Measurements from ENCODE around the gene SLAMF7. TPM values are rescaled to one million over a fixed set of nuclear protein-coding genes. Genes with fewer than 3 reads are reported as not detected.
"Not testable (repeated sequence)": the region's sequence is repeated elsewhere in the genome, so short reads cannot be mapped to it uniquely, and the experiment has no call there.

SLAMF7 gene
- total and polyA plus RNA-seq, 2 donors (not counting 1 experiment from before 2014, with no cell fraction given): not detected

GRCh38 chr1:160713161-160713560, 25.9 kb upstream of the SLAMF7 start:
- Histone ChIP-seq H4K20me1 (ENCODE audit: control insufficient read depth, extremely low read depth, insufficient read depth, low read length) (no peaks in the 10 kb centered on the region), H2AFZ (ENCODE audit: low read length) (no peak overlapping the region), H3K27ac (ENCODE audit: insufficient read depth, low read length) (no peak overlapping the region), H3K4me2 (ENCODE audit: extremely low read depth, insufficient read depth, low read length) (no peak overlapping the region), H3K9ac (ENCODE audit: insufficient read depth, low read length) (no peak overlapping the region), H3K36me3 (ENCODE audit: control insufficient read depth, insufficient read depth, low read length) (no peaks in the 10 kb centered on the region), H3K27me3 (ENCODE audit: control insufficient read depth, insufficient read depth, low read length) (no peaks in the 10 kb centered on the region), H3K4me3 (replicated peaks in 1 of 4; ENCODE audit: control extremely low read depth in 1 of 4, insufficient read depth in 1 of 4, low read depth in 3 of 4, low read length in 4 of 4) (no peak overlapping the region), H3K4me1 (ENCODE audit: control insufficient read depth, extremely low read depth, insufficient read depth, low read length) (no peaks in the 10 kb centered on the region), H3K9me3 (ENCODE audit: control insufficient read depth, insufficient read depth, low read depth, low read length) (no peaks in the 10 kb centered on the region), H3K79me2 (ENCODE audit: control insufficient read depth, insufficient read depth, low read length) (no peaks in the 10 kb centered on the region)
- no peak for TF ChIP-seq EZH2 (IDR thresholded peaks at IDR 0.05; ENCODE audit: low read length, missing control alignments)
- no peak for TF ChIP-seq CTCF (conservative IDR thresholded peaks at IDR 0.05 in 1 of 2, IDR thresholded peaks at IDR 0.05 in 1 of 2; ENCODE audit: low read depth in 1 of 2, low read length in 2 of 2)
- no peak for DNase-seq (ENCODE audit: low read depth in 2 of 2)

DNA sequence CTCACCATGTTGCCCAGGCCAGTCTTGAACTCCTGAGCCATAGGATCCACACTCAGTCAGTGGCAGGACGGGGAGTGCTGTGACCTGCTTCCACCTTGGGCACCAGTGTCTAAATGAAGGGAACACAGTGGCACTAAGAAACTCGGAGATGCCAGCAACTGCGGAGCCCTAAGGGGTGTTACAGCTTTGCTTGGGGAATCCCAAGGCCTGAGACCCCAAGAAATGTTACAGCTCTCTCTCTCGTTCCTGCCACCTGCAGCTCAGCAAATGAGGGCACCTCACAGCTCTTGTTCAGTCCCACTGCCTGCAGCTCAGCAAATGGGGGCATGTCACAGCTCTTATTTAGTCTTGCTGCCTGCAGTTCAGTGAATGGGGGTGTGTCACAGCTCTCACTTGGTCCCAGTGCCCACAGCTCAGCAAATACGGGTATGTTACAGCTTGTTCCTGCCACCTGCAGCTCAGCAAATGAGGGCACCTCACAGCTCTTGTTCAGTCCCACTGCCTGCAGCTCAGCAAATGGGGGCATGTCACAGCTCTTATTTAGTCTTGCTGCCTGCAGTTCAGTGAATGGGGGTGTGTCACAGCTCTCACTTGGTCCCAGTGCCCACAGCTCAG, 24.9 kb upstream of the SLAMF7 start:
- H3K4me1 ChIP-seq (ENCODE audit: control insufficient read depth, extremely low read depth, insufficient read depth, low read length); H3K9me3 ChIP-seq (ENCODE audit: control insufficient read depth, insufficient read depth, low read depth, low read length); H3K27me3 ChIP-seq (ENCODE audit: control insufficient read depth, insufficient read depth, low read length); DNase-seq (ENCODE audit: low read depth in 2 of 2); H3K36me3 ChIP-seq (ENCODE audit: control insufficient read depth, insufficient read depth, low read length); H3K27ac ChIP-seq (ENCODE audit: insufficient read depth, low read length); H3K4me2 ChIP-seq (ENCODE audit: extremely low read depth, insufficient read depth, low read length); H2AFZ ChIP-seq (ENCODE audit: low read length); H3K9ac ChIP-seq (ENCODE audit: insufficient read depth, low read length); H4K20me1 ChIP-seq (ENCODE audit: control insufficient read depth, extremely low read depth, insufficient read depth, low read length); H3K79me2 ChIP-seq (ENCODE audit: control insufficient read depth, insufficient read depth, low read length); H3K4me3 ChIP-seq (replicated peaks in 1 of 4; ENCODE audit: control extremely low read depth in 1 of 4, insufficient read depth in 1 of 4, low read depth in 3 of 4, low read length in 4 of 4): not testable (repeated sequence)

DNA sequence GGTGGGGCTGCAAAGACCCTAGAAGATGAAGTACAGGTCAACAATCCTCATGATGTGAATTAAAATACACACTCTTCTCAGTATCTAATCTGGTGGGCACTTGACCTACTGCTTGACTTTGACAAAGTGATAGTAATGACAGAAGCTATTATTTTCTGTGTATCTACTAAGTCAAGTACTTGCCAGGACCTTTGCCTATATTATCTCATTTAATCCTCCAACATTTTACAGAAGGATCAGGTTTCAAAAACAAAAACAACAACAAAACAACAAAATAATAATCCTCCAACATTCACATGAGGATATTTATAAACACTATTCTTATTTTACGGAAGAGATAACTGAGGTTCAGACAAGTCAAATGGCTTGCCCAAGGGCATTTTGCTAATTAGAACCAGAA, 23.0 kb upstream of the SLAMF7 start:
- Histone ChIP-seq H2AFZ (ENCODE audit: low read length) (no peak overlapping the region), H3K36me3 (ENCODE audit: control insufficient read depth, insufficient read depth, low read length) (no peaks in the 10 kb centered on the region)
- no peak for TF ChIP-seq CTCF (conservative IDR thresholded peaks at IDR 0.05 in 1 of 2, IDR thresholded peaks at IDR 0.05 in 1 of 2; ENCODE audit: low read depth in 1 of 2, low read length in 2 of 2)
- no peak for TF ChIP-seq EZH2 (IDR thresholded peaks at IDR 0.05; ENCODE audit: low read length, missing control alignments)

More for the DNA sequence above, 23.0 kb upstream of the SLAMF7 start:
- Histone ChIP-seq H3K27ac (ENCODE audit: insufficient read depth, low read length) (no peak overlapping the region), H3K27me3 (ENCODE audit: control insufficient read depth, insufficient read depth, low read length) (no peaks in the 10 kb centered on the region), H4K20me1 (ENCODE audit: control insufficient read depth, extremely low read depth, insufficient read depth, low read length) (no peaks in the 10 kb centered on the region), H3K4me3 (replicated peaks in 1 of 4; ENCODE audit: control extremely low read depth in 1 of 4, insufficient read depth in 1 of 4, low read depth in 3 of 4, low read length in 4 of 4) (no peak overlapping the region), H3K4me1 (ENCODE audit: control insufficient read depth, extremely low read depth, insufficient read depth, low read length) (no peaks in the 10 kb centered on the region), H3K4me2 (ENCODE audit: extremely low read depth, insufficient read depth, low read length) (no peak overlapping the region), H3K9me3 (ENCODE audit: control insufficient read depth, insufficient read depth, low read depth, low read length) (no peaks in the 10 kb centered on the region), H3K9ac (ENCODE audit: insufficient read depth, low read length) (no peak overlapping the region), H3K79me2 (ENCODE audit: control insufficient read depth, insufficient read depth, low read length) (no peaks in the 10 kb centered on the region)
- DNase-seq (ENCODE audit: low read depth in 2 of 2): no peak

Data from fibroblast of lung (primary cell).